HEK293 (cell line): ENCODE results near the gene SLC38A9.

ENCODE experiments used
- CTCF ChIA-PET: fragments of 350-600 bp; formaldehyde crosslinking; extraction: SDS; loops from one replicate; lab custom pipeline; 2021; ENCODE audit warnings: antibody characterized with exemption; lab: Yijun Ruan, JAX
- POLR2A ChIA-PET: fragments of 300-600 bp; formaldehyde crosslinking; extraction: SDS; loops from one replicate; lab custom pipeline; 2020; ENCODE audit warnings: antibody characterized with exemption, inconsistent platforms; lab: Yijun Ruan, JAX
- H3K27ac ChIP-seq: fragments of 200-500 bp; sonication (Bioruptor generic); 2 replicates; pipeline ENCODE4 v1.5.1; 2014; ENCODE audit warnings: low read depth, low read length, control low read depth, inconsistent platforms; ENCODE audit errors: extremely low read depth
- H3K36me3 ChIP-seq, 2 experiments: fragments of 200-500 bp in 1 of 2; sonication (Bioruptor generic) in 1 of 2; 1 replicate in 1 of 2; 2 replicates in 1 of 2; pipeline ENCODE4 v1.5.1; 2014 to 2017; ENCODE audit warnings: inconsistent platforms in 2 of 2, low read length in 2 of 2; ENCODE audit not compliant: control insufficient read depth in 2 of 2, insufficient read depth in 1 of 2
- H3K4me1 ChIP-seq: fragments of 200-500 bp; sonication (Bioruptor generic); 2 replicates; pipeline ENCODE4 v1.5.1; 2014; ENCODE audit warnings: mild to moderate bottlenecking, low read length, inconsistent platforms; ENCODE audit not compliant: control insufficient read depth, insufficient read depth
- H3K4me3 ChIP-seq: 2 replicates; pipeline ENCODE4 v1.5.1; 2011; ENCODE audit warnings: low read depth, mild to moderate bottlenecking, control low read depth, low read length, moderate library complexity
- H3K9me3 ChIP-seq: fragments of 200-500 bp; sonication (Bioruptor generic); 2 replicates; pipeline ENCODE4 v1.5.1; 2014; ENCODE audit warnings: low read depth, low read length, inconsistent platforms; ENCODE audit not compliant: control insufficient read depth, insufficient read depth
- SP2 ChIP-seq: fragments of 450-650 bp; formaldehyde crosslinking; IDR thresholded peaks from 2 replicates; pipeline ENCODE4 v1.5.1; 2016; ENCODE audit warnings: missing biosample characterization, missing genetic modification characterization
- ZBTB20 ChIP-seq: fragments of 450-650 bp; formaldehyde crosslinking; IDR thresholded peaks from 2 replicates; pipeline ENCODE4 v1.5.1; 2016; ENCODE audit warnings: missing biosample characterization, missing genetic modification characterization
- ZNF132 ChIP-seq: fragments of 450-650 bp; formaldehyde crosslinking; IDR thresholded peaks from 2 replicates; pipeline ENCODE4 v1.5.1; 2017; ENCODE audit warnings: missing biosample characterization, missing genetic modification characterization, borderline replicate concordance
- ZNF155 ChIP-seq: fragments of 450-650 bp; formaldehyde crosslinking; IDR thresholded peaks from 2 replicates; pipeline ENCODE4 v1.5.1; 2016; ENCODE audit warnings: missing biosample characterization, missing genetic modification characterization
- ZNF211 ChIP-seq: fragments of 450-650 bp; formaldehyde crosslinking; IDR thresholded peaks from 2 replicates; pipeline ENCODE4 v1.5.1; 2016; ENCODE audit warnings: low read depth, missing biosample characterization, missing genetic modification characterization
- ZNF335 ChIP-seq: fragments of 450-650 bp; formaldehyde crosslinking; conservative IDR thresholded peaks from 2 replicates; pipeline ENCODE4 v1.5.1; 2016; ENCODE audit warnings: missing biosample characterization, missing genetic modification characterization
- ZNF473 ChIP-seq: fragments of 450-650 bp; formaldehyde crosslinking; IDR thresholded peaks from 2 replicates; pipeline ENCODE4 v1.5.1; 2017; ENCODE audit warnings: missing biosample characterization, missing genetic modification characterization
- ZNF514 ChIP-seq: fragments of 450-650 bp; formaldehyde crosslinking; IDR thresholded peaks from 2 replicates; pipeline ENCODE4 v1.5.1; 2016; ENCODE audit warnings: missing biosample characterization, missing genetic modification characterization
- ZNF544 ChIP-seq: fragments of 450-650 bp; formaldehyde crosslinking; IDR thresholded peaks from 2 replicates; pipeline ENCODE4 v1.5.0; 2017; ENCODE audit warnings: missing biosample characterization, missing genetic modification characterization
- ZNF626 ChIP-seq: fragments of 450-650 bp; sonication (Bioruptor Pico); formaldehyde crosslinking; IDR thresholded peaks from 2 replicates; pipeline ENCODE4 v1.5.1; 2018; ENCODE audit warnings: missing biosample characterization, missing genetic modification characterization, inconsistent platforms
- ZNF660 ChIP-seq: fragments of 450-650 bp; IDR thresholded peaks from 2 replicates; pipeline ENCODE4 v1.5.1; 2018; ENCODE audit warnings: missing biosample characterization, mild to moderate bottlenecking, missing genetic modification characterization
- TF ChIP-seq, protein P1 (sequence below): fragments of 450-650 bp; formaldehyde crosslinking; IDR thresholded peaks from 2 replicates; pipeline ENCODE4 v1.5.1; 2016; ENCODE audit warnings: missing biosample characterization, missing genetic modification characterization, borderline replicate concordance
- TF ChIP-seq, protein P2 (sequence below): fragments of 450-650 bp; IDR thresholded peaks from 2 replicates; pipeline ENCODE4 v1.5.1; 2018; ENCODE audit warnings: missing biosample characterization, mild to moderate bottlenecking, missing genetic modification characterization
- TF ChIP-seq, protein P3 (sequence below): fragments of 450-650 bp; formaldehyde crosslinking; IDR thresholded peaks from 2 replicates; pipeline ENCODE4 v1.5.1; 2016; ENCODE audit warnings: missing biosample characterization, missing genetic modification characterization
- TF ChIP-seq, protein P4 (sequence below): fragments of 450-650 bp; formaldehyde crosslinking; IDR thresholded peaks from 2 replicates; pipeline ENCODE4 v1.5.1; 2016; ENCODE audit warnings: missing biosample characterization, missing genetic modification characterization
- TF ChIP-seq, protein P5 (sequence below): fragments of 450-650 bp; formaldehyde crosslinking; IDR thresholded peaks from 2 replicates; pipeline ENCODE4 v1.5.1; 2017; ENCODE audit warnings: missing biosample characterization, missing genetic modification characterization

Gene SLC38A9

DNA sequence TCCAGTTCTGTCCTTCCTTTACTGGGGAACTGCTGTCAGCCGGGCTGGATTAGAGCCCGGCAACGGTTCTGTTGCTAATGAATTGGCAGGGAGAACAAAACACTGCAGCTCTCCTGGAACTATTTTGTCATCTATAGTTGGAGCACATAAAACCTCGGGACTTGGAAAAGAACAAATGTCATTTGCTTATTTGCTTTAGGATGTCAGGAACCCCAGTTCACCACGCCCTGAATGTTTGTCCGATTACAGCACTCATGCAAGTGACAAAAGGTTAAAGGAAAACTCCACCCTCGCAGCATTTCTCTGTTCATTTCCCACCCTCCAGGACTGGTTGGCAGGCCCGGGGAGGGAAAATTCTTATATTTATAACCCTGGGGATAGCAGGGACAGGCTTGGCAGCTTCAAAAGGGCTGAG, 110.9 kb downstream of the SLC38A9 start (continued):
- TF ChIP-seq, protein P1, sequence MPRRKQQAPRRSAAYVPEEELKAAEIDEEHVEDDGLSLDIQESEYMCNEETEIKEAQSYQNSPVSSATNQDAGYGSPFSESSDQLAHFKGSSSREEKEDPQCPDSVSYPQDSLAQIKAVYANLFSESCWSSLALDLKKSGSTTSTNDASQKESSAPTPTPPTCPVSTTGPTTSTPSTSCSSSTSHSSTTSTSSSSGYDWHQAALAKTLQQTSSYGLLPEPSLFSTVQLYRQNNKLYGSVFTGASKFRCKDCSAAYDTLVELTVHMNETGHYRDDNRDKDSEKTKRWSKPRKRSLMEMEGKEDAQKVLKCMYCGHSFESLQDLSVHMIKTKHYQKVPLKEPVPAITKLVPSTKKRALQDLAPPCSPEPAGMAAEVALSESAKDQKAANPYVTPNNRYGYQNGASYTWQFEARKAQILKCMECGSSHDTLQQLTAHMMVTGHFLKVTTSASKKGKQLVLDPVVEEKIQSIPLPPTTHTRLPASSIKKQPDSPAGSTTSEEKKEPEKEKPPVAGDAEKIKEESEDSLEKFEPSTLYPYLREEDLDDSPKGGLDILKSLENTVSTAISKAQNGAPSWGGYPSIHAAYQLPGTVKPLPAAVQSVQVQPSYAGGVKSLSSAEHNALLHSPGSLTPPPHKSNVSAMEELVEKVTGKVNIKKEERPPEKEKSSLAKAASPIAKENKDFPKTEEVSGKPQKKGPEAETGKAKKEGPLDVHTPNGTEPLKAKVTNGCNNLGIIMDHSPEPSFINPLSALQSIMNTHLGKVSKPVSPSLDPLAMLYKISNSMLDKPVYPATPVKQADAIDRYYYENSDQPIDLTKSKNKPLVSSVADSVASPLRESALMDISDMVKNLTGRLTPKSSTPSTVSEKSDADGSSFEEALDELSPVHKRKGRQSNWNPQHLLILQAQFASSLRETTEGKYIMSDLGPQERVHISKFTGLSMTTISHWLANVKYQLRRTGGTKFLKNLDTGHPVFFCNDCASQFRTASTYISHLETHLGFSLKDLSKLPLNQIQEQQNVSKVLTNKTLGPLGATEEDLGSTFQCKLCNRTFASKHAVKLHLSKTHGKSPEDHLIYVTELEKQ (tag by site-specific recombination): 0 out of 2 replicates have a peak, but pooled peaks have one; percentile 26
- TF ChIP-seq, protein P2, sequence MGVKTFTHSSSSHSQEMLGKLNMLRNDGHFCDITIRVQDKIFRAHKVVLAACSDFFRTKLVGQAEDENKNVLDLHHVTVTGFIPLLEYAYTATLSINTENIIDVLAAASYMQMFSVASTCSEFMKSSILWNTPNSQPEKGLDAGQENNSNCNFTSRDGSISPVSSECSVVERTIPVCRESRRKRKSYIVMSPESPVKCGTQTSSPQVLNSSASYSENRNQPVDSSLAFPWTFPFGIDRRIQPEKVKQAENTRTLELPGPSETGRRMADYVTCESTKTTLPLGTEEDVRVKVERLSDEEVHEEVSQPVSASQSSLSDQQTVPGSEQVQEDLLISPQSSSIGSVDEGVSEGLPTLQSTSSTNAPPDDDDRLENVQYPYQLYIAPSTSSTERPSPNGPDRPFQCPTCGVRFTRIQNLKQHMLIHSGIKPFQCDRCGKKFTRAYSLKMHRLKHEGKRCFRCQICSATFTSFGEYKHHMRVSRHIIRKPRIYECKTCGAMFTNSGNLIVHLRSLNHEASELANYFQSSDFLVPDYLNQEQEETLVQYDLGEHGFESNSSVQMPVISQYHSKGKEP: peak; percentile 40; the same call in 1 of the 2 replicates
- TF ChIP-seq ZBTB20 (tag by site-specific recombination): 0 out of 2 replicates have a peak, but pooled peaks have one; percentile 33
- peak; percentile 36; the same call in 1 of the 2 replicates for TF ChIP-seq ZNF660 (tag by site-specific recombination)
- TF ChIP-seq, protein P3, sequence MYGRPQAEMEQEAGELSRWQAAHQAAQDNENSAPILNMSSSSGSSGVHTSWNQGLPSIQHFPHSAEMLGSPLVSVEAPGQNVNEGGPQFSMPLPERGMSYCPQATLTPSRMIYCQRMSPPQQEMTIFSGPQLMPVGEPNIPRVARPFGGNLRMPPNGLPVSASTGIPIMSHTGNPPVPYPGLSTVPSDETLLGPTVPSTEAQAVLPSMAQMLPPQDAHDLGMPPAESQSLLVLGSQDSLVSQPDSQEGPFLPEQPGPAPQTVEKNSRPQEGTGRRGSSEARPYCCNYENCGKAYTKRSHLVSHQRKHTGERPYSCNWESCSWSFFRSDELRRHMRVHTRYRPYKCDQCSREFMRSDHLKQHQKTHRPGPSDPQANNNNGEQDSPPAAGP (tag by site-specific recombination): 0 out of 2 replicates have a peak, but pooled peaks have one; percentile 25
- TF ChIP-seq, protein P4, sequence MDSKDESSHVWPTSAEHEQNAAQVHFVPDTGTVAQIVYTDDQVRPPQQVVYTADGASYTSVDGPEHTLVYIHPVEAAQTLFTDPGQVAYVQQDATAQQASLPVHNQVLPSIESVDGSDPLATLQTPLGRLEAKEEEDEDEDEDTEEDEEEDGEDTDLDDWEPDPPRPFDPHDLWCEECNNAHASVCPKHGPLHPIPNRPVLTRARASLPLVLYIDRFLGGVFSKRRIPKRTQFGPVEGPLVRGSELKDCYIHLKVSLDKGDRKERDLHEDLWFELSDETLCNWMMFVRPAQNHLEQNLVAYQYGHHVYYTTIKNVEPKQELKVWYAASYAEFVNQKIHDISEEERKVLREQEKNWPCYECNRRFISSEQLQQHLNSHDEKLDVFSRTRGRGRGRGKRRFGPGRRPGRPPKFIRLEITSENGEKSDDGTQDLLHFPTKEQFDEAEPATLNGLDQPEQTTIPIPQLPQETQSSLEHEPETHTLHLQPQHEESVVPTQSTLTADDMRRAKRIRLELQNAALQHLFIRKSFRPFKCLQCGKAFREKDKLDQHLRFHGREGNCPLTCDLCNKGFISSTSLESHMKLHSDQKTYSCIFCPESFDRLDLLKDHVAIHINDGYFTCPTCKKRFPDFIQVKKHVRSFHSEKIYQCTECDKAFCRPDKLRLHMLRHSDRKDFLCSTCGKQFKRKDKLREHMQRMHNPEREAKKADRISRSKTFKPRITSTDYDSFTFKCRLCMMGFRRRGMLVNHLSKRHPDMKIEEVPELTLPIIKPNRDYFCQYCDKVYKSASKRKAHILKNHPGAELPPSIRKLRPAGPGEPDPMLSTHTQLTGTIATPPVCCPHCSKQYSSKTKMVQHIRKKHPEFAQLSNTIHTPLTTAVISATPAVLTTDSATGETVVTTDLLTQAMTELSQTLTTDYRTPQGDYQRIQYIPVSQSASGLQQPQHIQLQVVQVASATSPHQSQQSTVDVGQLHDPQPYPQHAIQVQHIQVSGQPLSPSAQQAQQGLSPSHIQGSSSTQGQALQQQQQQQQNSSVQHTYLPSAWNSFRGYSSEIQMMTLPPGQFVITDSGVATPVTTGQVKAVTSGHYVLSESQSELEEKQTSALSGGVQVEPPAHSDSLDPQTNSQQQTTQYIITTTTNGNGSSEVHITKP (tag by site-specific recombination): peak; percentile 54; the same call in 1 of the 2 replicates
- no peak for TF ChIP-seq ZNF132 (tag by site-specific recombination)
- TF ChIP-seq SP2 (tag by site-specific recombination): peak; percentile 39
- TF ChIP-seq, all 188 proteins: peak for 13

DNA sequence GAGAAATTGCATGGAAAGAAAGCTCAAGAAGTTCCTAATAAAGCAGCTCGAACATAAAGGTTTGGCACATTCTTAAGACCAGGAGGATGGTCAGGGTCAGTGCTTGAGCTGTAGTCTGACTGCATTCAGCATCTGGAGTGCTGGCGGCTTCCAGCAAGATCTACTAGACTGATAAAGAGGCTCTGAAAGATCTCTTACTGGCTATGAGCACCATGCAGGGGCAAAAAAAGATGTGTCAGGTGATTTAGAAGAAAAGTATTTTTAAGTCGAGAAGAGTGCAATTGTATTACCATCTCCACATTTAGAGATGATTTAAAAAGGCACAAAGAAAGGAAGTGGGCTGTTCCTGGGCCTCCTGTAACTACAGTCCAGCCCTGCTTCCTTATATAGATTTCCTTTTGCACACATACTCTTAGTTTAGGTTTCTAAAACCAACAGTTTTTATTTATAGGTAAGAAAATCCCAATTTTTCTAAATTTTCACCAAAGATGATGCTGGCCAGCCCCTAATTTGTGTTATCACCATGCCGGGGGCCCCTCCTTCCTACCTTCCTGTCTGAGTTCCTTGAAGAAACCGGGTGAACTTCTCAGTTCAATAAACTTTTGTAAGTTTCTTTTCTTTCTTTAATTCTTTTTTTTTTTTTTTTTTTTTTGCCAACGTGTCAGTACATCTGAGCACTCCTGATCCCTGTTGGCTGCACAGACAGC, 111.5 kb downstream of the SLC38A9 start:
- Histone ChIP-seq H3K27ac (peak overlapping the region; percentile 27), H3K36me3 (no peaks in the 10 kb centered on the region), H3K9me3 (no peaks in the 10 kb centered on the region), H3K4me1 (peaks cover 26% of the 10 kb centered on the region), H3K4me3 (no peak overlapping the region)
- ChIA-PET POLR2A (interaction anchor here (1.0 kb wide), 2 partner anchors 8 to 26 kb away, joined by 3 to 6 read pairs; no protein-coding TSS in a partner anchor), CTCF (interaction anchor here (0.6 kb wide), 1 partner anchor 66 kb away, joined by 3 read pairs; no protein-coding TSS in a partner anchor)
- TF ChIP-seq ZNF335 (peak; percentile 51), ZNF514 (tag by site-specific recombination) (no peak), ZNF211 (tag by site-specific recombination) (no peak), ZNF473 (tag by site-specific recombination) (no peak), ZNF155 (tag by site-specific recombination) (no peak), ZNF544 (tag by site-specific recombination) (no peak), ZBTB20 (tag by site-specific recombination) (peak; percentile 65), ZNF626 (tag by site-specific recombination) (no peak)
- TF ChIP-seq, protein P4 (tag by site-specific recombination): 0 out of 2 replicates have a peak, but pooled peaks have one; percentile 33
- TF ChIP-seq, protein P5, sequence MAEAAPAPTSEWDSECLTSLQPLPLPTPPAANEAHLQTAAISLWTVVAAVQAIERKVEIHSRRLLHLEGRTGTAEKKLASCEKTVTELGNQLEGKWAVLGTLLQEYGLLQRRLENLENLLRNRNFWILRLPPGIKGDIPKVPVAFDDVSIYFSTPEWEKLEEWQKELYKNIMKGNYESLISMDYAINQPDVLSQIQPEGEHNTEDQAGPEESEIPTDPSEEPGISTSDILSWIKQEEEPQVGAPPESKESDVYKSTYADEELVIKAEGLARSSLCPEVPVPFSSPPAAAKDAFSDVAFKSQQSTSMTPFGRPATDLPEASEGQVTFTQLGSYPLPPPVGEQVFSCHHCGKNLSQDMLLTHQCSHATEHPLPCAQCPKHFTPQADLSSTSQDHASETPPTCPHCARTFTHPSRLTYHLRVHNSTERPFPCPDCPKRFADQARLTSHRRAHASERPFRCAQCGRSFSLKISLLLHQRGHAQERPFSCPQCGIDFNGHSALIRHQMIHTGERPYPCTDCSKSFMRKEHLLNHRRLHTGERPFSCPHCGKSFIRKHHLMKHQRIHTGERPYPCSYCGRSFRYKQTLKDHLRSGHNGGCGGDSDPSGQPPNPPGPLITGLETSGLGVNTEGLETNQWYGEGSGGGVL (tag by site-specific recombination): no peak
